Choroid plexus epithelial cell (primary cell): ENCODE results near the gene ADGRB3.
"Not testable (repeated sequence)": the region's sequence is repeated elsewhere in the genome, so short reads cannot be mapped to it uniquely, and the experiment has no call there.

Experiments
- DNase-seq: peaks from one replicate; pipeline ENCODE4 v3.0.0-alpha.2; 2010; ENCODE audit warnings: low read depth
- H3K4me3 ChIP-seq: 2 replicates; pipeline ENCODE4 v1.5.1; 2011; ENCODE audit warnings: low read depth, mild to moderate bottlenecking, control low read depth, low read length, moderate library complexity
- TF ChIP-seq, protein P1 (sequence below): conservative IDR thresholded peaks from 2 replicates; pipeline ENCODE4 v1.5.1; 2011; ENCODE audit warnings: low read depth, mild to moderate bottlenecking, control low read depth, inconsistent platforms, low read length, moderate library complexity

Gene ADGRB3

DNA sequence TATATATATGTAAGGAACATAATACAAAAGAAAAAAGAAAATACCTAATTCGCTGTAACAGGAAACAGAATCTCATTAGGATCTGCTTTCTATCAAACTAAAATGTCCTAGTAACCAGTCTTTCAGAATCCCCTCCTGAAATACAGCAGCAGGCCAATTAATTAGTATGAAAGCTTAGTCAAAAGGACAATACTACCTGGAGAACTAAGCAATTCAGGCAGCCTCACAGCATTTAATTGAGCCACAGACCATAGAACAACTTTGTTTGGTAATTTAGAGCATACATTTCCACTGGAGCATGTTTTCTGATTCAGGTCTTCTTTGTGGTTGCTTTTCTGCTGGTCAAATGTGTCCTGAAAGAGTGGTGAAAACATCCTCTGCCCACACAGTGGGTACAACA is 645.8 kb downstream of the ADGRB3 start:
- no peak for DNase-seq
- TF ChIP-seq, protein P1, sequence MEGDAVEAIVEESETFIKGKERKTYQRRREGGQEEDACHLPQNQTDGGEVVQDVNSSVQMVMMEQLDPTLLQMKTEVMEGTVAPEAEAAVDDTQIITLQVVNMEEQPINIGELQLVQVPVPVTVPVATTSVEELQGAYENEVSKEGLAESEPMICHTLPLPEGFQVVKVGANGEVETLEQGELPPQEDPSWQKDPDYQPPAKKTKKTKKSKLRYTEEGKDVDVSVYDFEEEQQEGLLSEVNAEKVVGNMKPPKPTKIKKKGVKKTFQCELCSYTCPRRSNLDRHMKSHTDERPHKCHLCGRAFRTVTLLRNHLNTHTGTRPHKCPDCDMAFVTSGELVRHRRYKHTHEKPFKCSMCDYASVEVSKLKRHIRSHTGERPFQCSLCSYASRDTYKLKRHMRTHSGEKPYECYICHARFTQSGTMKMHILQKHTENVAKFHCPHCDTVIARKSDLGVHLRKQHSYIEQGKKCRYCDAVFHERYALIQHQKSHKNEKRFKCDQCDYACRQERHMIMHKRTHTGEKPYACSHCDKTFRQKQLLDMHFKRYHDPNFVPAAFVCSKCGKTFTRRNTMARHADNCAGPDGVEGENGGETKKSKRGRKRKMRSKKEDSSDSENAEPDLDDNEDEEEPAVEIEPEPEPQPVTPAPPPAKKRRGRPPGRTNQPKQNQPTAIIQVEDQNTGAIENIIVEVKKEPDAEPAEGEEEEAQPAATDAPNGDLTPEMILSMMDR = no peak
- H3K4me3 ChIP-seq = no peak overlapping the region

DNA sequence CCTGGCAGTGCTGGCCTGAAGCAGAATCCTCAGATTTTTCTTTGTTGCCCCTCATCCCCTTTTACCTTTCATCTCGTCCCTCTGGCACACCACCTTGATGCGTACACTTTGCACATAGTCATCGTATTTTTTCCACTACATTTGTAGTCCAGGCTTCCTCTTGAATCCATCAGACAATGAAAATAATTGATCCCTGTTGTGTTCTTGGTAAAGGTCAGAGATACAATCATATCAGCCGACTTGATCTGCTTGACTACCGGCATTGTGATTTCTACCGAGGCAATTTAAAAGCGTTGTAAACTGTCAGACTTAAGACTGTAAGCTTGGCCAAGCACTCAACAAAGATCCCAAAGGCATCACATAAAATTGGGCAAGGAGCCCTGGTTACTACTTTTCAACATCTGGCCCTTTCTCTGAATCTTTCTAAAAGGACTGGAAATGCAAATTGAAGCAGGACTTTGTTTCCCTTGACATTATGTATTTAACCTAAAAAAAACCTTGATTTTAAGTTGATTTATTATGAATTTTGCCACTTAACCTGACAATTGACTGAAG is 649.2 kb downstream of the ADGRB3 start:
- DNase-seq = no peak

DNA sequence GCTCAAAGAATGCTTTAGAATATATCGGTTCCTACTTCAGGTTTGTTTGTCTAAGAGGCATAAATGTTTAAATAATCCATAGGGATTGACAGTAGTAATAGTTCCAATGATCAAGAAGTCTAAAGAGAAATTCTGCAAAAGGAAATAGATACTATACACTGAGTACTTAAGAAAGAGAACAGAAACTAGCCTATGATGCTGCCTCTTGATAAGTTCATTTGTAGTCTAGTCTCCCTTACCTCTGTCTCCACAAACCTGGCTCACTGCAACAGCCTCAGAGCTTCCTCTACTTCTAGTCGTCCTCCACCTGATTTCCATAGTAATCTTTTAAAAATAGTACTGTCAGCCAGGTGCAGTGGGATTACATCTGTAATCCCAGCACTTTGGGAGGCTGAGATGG is 650.0 kb downstream of the ADGRB3 start:
- TF ChIP-seq, protein P1 = no peak
- no peak overlapping the region for H3K4me3 ChIP-seq
- no peak for DNase-seq

More for the DNA sequence above, 649.2 kb downstream of the ADGRB3 start:
- no peak overlapping the region for H3K4me3 ChIP-seq
- TF ChIP-seq, protein P1 = no peak

DNA sequence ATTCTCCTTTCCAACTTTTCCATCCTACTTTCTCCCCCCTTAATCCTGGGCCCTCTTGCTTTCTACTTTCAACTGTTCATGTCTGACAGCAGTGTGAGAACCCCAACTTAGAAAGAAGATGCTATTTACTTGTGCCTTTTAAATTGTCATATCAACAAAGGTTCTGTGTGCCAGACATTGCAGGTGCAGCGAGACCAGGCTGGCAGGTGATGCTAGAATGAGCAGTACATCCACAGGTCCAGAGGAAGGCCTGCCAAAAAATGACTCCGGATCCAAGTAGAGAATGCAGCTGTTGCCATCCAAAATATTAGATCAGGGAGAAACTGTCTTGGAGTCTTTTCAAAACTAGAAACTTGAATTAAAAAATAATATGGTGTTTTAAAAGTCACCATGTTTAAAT is 651.2 kb downstream of the ADGRB3 start:
- DNase-seq = no peak
- no peak overlapping the region for H3K4me3 ChIP-seq
- TF ChIP-seq, protein P1 = no peak

DNA sequence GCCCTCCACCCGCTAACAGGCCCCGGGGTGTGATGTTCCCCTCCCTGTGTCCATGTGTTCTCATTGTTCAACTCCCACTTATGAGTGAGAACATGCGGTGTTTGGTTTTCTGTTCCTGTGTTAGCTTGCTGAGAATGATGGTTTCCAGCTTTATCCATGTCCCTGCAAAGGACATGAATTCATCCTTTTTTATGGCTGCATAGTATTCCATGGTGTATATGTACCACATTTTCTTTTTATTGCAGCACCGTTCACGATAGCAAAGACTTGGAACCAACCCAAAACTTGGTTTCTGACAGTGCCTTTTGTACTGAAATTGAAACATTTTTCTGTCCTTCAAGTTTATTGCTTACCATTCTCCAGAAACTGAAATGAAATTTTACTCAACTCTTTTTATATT is 653.1 kb downstream of the ADGRB3 start:
- DNase-seq = not testable (repeated sequence)

DNA sequence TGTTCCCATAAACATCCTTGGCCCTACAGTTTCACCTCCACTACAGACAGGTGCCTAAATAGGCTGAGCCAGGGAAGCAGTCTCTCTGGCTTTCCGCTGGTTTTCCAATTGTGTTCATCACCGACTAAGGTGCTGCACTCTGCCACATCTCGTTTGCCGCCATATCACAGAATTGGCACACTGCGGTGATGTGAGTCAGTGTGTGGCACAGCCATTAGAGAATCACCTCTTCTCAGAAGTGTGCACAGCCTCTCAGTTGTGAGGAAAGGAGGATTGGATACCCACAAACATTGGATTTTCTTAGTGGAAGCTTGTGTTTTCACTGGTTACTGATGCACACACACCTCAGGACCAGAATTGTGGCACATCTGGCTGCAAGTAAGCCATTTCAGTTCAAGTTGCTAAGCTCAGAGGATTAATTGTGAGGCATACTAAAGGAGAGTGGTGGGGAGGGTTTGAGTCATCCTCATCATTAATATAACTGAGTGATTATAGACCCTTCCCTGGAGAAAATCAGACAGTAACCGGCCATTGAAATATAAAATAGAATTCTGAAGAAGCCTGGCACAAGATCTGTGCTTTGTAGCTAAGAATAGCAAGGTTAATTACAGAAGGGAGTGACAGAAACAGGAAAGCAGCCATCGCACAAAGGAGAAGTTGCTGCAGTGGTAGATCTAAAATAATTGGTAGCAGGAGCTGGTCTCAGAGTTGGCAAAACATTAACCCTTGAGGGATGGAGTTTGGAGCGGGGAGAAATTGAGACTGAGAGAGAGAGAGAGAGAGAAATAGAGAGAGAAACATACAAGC is 654.8 kb downstream of the ADGRB3 start:
- H3K4me3 ChIP-seq = no peak overlapping the region
- no peak for DNase-seq
- TF ChIP-seq, protein P1 = no peak

More for the DNA sequence above, 653.1 kb downstream of the ADGRB3 start:
- not testable (repeated sequence) for H3K4me3 ChIP-seq

DNA sequence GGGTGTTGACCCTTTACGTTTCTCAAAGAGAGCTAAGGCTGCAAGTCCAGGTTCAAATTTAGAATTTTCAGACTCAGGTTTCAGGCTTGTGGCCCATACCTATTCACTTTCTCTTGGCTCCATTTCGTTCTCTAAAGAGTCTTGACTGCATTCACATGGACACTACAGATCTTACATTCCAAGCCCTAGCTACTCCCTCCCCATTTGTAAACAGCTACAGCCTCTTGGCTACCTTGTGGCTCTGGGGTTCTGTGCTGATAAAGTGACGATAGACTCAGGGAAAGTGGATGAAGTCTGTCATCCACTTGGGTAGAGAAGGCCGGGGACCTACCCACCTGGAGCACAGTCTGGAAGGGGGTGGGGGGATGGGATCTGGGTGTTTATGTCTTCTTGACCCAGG is 658.4 kb downstream of the ADGRB3 start:
- TF ChIP-seq, protein P1 = no peak
- DNase-seq = no peak
- H3K4me3 ChIP-seq = no peak overlapping the region
